ENCODE measurements around the gene KIF2A. TPM values are rescaled to one million over a fixed set of nuclear protein-coding genes. Genes with fewer than 3 reads are reported as not detected.

KIF2A gene
- total RNA-seq, 1 donor from 2014 or later = 94.4 TPM

DNA sequence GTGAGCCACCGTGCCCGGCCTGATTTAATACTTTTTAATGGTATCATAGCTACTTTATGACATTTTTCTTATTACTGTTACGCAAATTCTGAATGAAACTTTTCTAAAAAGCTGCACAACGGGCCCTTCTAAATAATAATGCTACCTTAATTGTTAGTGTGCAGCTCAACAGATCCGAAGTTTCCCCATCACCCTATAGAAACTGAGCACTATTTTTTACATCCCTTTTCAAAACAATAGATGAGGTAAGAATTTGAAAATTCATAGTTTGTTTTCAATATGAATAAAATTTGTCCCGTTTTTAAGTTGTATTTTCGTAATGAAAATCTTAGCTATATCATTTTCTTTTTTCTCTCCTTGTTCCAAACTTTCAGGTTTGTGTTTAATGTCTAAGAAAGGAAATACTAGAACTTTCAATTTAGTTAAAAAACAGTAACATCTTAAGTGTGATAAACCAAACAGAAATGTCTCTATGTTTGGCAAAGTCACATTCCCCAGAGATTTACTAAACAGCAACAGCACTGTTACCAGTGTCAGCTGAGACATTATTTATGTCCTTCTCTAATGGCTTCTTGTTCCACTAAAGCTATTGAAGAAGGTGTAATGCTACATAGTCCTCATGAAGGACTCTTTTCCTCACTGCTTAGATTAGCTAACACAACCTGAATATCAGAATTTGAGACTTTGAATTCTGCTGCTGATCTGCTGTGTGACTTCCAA, 22.9 kb downstream of the KIF2A start:
- DNase-seq (ENCODE audit: low read depth) = no peak

- DNase-seq (ENCODE audit: low read depth) = no peak
Observed at GRCh38 chr5:62330302-62330701, 24.3 kb downstream of the KIF2A start.

DNA sequence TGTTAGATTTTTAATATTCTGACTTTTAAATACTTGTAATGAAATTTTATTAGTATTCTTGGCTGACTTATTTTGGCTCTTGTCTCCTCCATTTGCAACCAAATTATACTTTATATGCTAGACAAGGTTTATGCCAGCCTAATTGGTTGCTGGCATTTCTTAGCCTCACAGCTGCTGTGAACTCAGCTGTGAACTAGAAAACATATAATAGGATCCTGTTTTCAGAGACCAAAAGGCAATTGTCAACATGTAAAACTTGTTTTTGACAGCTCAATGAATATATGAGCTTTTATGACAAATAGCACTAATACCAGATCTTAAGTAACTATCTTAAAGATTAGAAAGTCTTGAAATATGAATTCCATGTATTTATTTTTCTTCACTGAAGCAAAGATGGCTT, 25.9 kb downstream of the KIF2A start:
- no peak for DNase-seq (ENCODE audit: low read depth)

DNA sequence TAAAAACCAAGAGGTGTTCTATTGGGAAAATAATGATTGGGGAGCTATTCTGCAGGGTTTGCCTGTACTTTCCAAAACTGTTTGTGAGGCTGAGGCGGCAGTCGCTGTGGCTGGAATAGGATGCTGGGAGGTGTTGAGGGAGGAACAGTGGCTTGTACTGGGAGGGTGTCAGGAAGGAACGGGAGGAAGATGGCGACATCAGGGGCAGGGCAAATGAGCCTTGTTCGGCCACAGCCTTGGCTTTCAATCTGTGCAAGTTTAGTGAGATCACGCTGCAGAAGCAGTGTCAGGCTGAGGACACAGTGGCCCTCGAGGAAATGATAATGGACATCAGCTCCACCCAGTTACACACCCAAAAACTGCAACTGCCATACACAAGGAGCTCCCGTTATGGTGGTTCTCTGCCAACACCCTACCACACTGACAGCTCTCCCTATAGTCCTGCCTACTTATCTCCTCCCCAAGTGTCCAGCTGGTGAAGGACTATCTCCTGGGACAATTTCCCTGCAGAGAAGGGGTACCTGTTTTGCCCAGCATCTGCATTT, 27.3 kb downstream of the KIF2A start:
- no peak for DNase-seq (ENCODE audit: low read depth)

DNA sequence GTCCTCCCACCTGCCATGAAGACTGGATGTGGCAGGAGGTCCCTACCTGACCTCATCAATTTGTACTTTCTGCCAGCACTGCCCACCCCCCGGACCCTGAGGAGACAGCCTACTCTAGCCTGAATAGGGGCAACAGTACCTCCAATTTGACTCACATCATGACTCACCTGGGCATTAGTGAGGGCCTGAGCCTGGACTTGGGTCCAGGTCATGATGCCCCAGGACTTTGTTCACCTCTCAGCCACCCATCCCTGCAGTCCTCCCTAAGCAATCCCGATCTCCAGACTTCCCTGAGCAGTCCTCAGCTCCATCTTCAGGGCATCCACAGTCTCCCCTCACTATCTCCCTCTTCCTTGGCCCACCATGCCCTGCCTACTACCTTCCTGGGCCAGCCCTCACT, 28.1 kb downstream of the KIF2A start:
- DNase-seq (ENCODE audit: low read depth) = no peak

DNA sequence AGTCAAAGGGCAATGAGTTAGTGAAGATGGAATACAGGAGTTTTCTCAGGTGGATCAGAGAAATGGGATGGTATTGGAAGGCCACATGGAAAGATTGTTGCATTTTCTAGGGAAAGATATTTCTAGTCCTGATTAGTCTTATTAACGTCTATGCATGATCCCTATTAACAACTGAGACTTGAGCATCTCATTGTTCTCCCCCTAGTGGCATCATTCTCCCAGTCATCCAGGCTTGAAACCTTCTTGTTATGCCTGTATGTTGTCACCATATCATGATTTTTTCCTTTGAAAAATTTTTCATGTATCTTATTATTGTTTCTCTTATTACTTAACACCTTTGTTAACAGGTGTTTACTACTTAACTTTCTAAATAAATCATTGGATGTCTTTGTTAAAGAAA, 34.4 kb downstream of the KIF2A start:
- no peak for DNase-seq (ENCODE audit: low read depth)

DNA sequence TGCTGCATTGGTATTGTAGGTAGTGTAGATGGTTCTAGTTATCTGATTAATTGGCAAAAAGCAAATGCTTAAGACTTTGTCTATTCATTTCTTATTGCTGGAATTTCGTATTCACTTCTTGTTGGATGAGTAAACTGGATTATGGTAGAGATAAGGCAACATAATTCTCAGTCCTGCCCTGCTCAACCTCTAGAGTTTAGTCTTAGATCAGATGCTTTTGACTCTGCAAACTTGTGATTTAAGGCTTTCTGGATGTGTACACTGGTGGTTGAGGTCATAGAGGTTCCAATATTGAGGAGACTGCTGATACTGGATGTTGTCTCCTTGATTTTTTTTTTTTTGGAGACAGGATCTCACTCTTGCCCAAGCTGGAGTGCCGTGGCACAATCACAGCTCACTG, 35.0 kb downstream of the KIF2A start:
- no peak for DNase-seq (ENCODE audit: low read depth)

DNA sequence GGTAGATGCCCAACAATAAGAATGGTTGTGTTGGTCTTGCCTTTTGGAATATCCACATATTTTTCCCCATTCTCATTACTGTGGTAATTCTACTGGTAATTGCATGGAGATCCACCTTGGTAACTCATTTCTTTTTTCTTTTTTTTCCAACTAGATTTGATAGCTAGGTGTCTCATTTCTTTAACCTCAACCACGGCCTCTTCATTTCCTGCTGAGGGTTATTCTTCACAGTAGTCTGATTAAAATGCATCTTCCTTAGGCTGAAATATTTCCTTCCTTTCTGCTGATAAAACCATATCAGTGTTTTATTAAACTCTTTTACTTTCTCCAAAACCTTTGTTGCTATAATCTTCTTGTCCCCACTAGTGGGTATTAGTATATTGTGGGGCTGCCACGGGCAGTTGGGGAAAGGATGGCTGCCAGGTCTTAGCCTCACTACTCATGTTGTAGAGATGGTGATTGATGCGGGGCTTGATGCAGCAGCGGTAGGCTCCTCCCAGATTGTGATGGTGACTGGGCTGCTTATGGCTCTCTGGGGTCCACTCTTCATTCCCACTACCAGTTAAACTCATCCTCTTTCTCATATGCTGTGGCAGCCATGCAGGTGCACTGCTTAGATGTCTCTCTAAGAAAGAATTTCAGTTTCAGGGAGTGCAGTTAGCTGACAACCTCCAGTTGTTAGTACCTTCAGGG, 35.9 kb downstream of the KIF2A start:
- DNase-seq (ENCODE audit: low read depth) = no peak

GRCh38 chr5:62342476-62342837, 36.5 kb downstream of the KIF2A start:
- no peak for DNase-seq (ENCODE audit: low read depth)

- peak; percentile 14 for DNase-seq (ENCODE audit: low read depth)
Observed at GRCh38 chr5:62343428-62343827, 37.4 kb downstream of the KIF2A start.

DNA sequence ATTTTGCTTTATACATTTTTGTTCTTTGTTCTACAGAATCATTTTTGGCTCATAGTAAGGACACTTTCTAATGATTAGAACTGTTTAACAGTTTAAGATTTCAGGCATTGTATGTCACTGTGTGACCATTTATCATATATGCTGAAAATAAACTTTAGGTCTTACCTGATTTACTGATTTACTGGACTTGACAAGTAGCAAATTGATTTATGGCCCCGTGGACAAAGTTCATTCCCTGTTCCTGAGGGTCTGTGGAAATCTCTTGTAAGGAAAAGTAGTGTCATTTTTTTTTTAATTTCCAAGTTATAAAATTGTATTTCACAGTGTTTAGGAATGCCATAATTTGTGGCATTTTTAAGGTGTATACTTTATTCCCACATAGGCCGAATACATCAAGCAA, 40.7 kb downstream of the KIF2A start:
- no peak for DNase-seq (ENCODE audit: low read depth)

DNA sequence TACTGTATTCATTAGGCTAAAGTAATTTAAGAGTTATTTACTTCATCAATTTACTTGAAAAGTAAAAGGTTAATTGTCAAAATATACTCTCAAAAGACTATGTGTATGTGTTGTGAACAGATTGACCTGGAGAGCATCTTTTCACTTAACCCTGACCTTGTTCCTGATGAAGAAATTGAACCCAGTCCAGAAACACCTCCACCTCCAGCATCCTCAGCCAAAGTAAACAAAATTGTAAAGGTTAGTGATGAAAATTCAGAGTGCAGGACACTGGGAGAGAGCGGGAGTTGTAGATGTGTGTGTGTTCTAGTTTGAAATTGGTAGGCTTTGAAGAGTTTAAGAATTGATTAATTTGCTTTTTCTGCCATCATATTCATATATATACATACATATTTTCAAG, 41.9 kb downstream of the KIF2A start:
- no peak for DNase-seq (ENCODE audit: low read depth)

DNA sequence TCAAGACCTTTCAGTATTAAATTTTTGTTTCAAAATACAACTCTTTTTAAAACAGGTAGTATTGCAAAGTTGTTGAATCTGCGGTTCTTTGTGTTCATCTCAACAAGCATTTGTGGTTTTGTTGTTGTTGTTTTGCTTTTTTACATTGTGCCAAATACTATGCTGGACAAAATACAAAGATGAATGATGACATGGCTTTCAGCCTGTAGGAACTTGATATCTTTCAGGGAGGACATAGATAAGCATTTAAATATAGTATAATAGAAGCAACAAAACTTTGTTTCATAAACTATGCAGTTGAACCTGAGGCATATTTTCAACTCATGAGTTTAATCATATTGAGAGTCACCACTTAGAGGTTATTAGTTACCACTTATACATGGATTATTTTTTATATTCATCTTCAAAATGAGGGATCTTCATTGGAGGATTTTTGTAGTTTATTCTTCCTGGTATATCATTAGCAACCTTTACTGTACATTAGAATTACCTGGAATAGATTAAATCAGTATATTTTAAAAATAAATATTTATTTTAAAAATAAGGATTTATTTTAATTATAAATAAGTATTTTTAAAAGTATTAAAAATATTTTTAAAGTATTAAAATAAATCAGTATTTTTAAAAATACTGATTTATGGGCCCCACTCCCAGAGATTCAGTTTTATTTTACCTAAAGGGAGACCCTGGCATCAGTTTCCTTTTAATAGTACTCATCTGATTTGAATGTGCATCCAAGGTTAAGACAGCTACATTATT, 42.9 kb downstream of the KIF2A start:
- no peak for DNase-seq (ENCODE audit: low read depth)

- DNase-seq (ENCODE audit: low read depth) = peak; percentile 72
Observed at GRCh38 chr5:62354028-62354874, 48.2 kb downstream of the KIF2A start.

DNA sequence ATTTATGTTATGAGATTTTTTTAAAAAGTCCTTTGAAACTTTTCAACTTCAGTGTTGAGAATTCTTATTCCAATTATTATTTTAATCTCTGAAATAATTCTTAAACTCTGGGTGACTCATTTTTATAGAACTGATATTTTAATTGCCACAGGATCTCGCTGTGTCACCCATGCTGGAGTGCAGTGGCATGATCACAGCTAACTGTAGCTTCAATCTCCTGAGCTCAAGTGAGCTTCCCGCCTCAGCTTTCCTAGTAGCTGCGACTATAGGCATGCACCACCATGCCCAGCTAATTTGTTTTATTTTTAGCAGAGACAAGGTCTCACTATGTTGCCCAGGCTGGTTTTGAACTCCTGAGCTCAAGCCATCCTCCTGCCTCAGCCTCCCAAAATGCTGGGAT, 56.7 kb downstream of the KIF2A start:
- no peak for DNase-seq (ENCODE audit: low read depth)

DNA sequence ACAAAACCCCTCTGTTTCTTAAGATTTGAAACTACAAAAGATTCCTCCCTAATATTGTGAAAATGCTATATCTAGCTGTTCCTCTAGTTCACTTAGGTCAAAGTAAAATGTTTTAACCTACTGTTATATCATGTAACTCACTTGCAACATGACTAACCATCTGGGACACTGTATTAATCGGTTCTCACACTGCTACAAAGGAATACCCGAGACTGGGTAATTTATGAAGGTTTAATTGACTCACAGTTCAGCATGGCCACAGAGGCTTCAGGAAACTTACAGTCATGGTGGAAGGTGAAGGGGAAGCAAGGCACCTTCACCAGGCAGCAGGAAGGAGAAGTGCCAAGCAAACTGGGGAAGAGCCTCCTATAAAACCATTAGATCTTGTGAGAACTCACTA, 63.0 kb downstream of the KIF2A start:
- no peak for DNase-seq (ENCODE audit: low read depth)

DNA sequence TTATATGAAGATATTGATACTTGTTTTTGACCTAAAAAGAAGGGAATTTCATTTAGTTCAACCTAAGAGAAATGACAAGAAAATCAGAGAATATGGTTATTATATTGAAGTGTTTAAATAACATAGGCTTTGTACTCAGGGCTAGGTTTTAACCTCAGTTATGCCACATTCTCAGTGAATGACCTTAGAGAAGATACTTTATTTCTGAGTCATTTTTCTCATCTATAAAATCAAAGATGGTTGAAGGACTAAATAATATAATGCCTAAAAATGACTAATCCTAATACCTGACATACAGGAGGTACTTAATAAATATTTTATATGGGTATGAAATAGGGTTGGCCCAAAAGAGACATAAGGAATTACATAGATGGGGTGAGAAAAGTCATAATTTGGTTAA, 65.4 kb downstream of the KIF2A start:
- no peak for DNase-seq (ENCODE audit: low read depth)

DNA sequence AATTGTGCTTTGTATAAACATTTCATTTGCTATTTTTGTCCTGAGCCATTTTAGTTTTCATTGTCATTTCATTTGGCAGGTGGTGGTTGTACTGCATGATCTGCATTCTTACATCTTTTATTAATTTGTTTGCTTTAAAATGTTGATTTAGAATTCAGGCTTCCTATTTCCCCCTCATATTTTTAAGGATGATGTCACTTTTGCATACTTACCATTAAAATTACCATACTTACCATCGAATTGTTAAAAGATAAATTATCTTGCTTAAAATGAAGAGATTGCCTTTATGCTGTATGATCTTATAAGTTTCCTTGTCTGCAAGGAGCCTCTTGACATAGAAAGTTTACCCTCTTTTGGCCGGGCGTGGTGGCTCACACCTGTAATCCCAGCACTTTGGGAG, 66.6 kb downstream of the KIF2A start:
- no peak for DNase-seq (ENCODE audit: low read depth)

GRCh38 chr5:62373382-62373781, 67.4 kb downstream of the KIF2A start:
- DNase-seq (ENCODE audit: low read depth) = no peak

DNA sequence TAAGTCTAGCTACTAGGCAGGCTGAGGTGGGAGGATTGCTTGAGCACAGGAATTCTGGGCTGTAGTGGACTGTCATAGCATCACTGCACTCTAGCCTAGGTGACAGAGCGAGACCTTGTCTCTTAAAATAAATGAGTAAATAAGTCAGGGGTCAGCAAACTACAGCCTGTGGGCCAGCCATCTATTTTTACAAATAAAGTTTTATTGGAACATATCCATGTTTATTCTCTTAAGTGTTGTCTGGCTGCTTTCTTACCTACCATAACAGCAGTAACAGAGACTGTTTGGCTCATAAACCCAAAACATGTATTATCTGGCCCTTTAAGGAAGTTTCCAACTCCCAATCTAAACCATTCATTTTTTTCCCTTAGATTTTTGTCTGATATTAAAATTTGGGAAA, 68.1 kb downstream of the KIF2A start:
- DNase-seq (ENCODE audit: low read depth) = no peak

DNA sequence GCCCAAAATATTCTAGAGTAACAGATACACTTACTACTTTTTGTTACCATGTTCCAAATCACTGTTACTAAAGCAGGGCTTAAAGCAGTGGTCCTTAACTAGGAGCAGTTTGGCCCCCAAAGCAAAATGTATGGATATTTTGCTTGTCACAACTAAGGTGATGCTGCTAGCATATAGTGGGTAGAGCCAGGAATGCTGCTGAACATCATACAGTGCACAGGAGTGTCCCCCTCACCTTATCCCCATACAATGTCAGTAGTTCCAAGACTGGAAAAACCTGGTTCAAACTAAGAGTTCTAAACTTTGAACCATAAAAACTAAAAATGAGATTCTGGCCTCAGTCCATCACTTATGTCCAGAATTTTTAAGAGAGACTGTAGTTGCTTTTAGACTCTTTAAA, 69.6 kb downstream of the KIF2A start:
- DNase-seq (ENCODE audit: low read depth) = no peak

GRCh38 chr5:62376064-62376463, 70.1 kb downstream of the KIF2A start:
- DNase-seq (ENCODE audit: low read depth) = peak; percentile 39

Measured in renal cortical epithelial cell (primary cell).